Breast epithelium (tissue), 3 donors: Measurements from ENCODE around the gene P2RY2.

ENCODE experiments used
- POLR2A ChIP-seq: fragments of 450-650 bp; IDR thresholded peaks from one replicate; pipeline ENCODE4 v1.6.1; 2016; ENCODE audit warnings: antibody characterized with exemption, mild to moderate bottlenecking, moderate library complexity
- POLR2AphosphoS5 ChIP-seq, 3 donors: sonication (generic); formaldehyde crosslinking; IDR thresholded peaks; one replicate each; pipeline ENCODE4 v1.6.1; 2017; ENCODE audit warnings: antibody characterized with exemption in 3 of 3
- TF ChIP-seq, protein P1 (sequence below), 3 donors: fragments of 450-650 bp; IDR thresholded peaks; one replicate each; pipeline ENCODE4 v1.5.1; 2016 to 2017; ENCODE audit warnings: antibody characterized with exemption in 3 of 3, mild to moderate bottlenecking in 3 of 3, moderate library complexity in 3 of 3

DNA sequence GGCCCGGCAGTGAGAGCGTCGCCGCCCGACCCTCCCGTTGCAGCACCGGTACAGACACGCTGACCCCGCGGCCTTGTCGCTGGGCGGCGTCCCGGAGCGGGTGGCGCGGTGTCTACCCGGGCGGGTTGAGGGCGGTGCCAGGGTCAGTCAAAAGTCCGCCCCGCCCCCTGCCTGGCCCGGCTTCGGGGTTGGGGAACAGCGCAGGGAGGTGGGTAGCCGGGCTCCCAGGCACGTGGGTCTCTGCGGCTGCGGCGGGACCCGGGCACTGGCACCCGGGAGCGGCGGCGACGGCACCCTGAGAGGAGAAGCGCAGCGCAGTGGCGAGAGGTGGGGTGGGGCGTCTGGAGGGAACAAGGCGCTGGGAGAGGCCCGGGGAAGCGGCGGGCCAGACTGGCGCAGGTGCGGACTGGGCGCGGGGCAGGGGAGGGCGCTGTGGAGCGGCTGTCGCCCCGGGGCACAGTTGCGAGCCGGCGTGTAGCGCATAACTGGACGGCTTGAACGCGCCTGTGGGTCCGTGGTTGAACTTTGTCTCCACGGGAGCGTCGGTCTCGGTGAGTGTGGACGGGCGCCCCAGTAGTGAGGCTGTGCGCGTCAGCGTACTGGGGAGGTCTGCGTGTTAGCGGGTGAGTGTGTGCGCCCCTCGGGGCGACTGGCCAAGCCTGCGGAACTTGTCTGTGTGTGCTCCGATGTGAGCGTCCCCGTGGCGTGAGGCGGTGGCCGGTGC, at the start of gene P2RY2:
- TF ChIP-seq POLR2A (no peak), POLR2AphosphoS5 (IDR thresholded peaks at IDR 0.05) (no peak)
- TF ChIP-seq, protein P1, sequence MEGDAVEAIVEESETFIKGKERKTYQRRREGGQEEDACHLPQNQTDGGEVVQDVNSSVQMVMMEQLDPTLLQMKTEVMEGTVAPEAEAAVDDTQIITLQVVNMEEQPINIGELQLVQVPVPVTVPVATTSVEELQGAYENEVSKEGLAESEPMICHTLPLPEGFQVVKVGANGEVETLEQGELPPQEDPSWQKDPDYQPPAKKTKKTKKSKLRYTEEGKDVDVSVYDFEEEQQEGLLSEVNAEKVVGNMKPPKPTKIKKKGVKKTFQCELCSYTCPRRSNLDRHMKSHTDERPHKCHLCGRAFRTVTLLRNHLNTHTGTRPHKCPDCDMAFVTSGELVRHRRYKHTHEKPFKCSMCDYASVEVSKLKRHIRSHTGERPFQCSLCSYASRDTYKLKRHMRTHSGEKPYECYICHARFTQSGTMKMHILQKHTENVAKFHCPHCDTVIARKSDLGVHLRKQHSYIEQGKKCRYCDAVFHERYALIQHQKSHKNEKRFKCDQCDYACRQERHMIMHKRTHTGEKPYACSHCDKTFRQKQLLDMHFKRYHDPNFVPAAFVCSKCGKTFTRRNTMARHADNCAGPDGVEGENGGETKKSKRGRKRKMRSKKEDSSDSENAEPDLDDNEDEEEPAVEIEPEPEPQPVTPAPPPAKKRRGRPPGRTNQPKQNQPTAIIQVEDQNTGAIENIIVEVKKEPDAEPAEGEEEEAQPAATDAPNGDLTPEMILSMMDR (IDR thresholded peaks at IDR 0.05) = peak in 2 of 3 donors; percentile 40 to 41
